Upper lobe of right lung (tissue), 1 donor: ENCODE data around the gene TNNT3. TPM values are rescaled to one million over a fixed set of nuclear protein-coding genes. Genes with fewer than 3 reads are reported as not detected.
"Not testable (repeated sequence)": the region's sequence is repeated elsewhere in the genome, so short reads cannot be mapped to it uniquely, and the experiment has no call there.

ENCODE experiments used
- ATAC-seq: fragments of 200-7000 bp; cut with Tn5 transposase; one replicate; pipeline ENCODE4 v1.9.1; 2020; ENCODE audit warnings: mild to moderate bottlenecking, moderate library complexity
- DNase-seq: peaks from one replicate; pipeline ENCODE4 v3.0.0-alpha.2; 2020
- H3K27ac ChIP-seq: fragments of 200-600 bp; one replicate; pipeline ENCODE4 v1.8.0; 2022
- H3K27me3 ChIP-seq: fragments of 200-600 bp; one replicate; pipeline ENCODE4 v1.8.0; 2022; ENCODE audit warnings: mild to moderate bottlenecking
- H3K36me3 ChIP-seq: fragments of 200-600 bp; one replicate; pipeline ENCODE4 v1.8.0; 2022
- H3K4me1 ChIP-seq: fragments of 200-600 bp; one replicate; pipeline ENCODE4 v1.8.0; 2022
- H3K4me3 ChIP-seq: fragments of 200-600 bp; one replicate; pipeline ENCODE4 v1.8.0; 2022; ENCODE audit warnings: mild to moderate bottlenecking
- H3K9me3 ChIP-seq: fragments of 200-600 bp; one replicate; pipeline ENCODE4 v1.8.0; 2022
- intact Hi-C: fragments of 100-400 bp; cut with DNase I; formaldehyde crosslinking; loops from one replicate; pipeline ENCODE4 v1.11.0; 2022
- total RNA-seq: library from RNA; stranded (reverse); fragmentation: NEBNext Ultra II Directional; extraction: Animal tissue kit (Norgen Biotek cat#: 25700); gene quantifications from one replicate; pipeline ENCODE4 v1.2.1, GENCODE V29; 2021
- TF ChIP-seq, protein P1 (sequence below): fragments of 200-600 bp; IDR thresholded peaks from one replicate; pipeline ENCODE4 v1.8.0; 2022; ENCODE audit warnings: antibody characterized with exemption
- donor health status: DM: no; HTN: yes; CAD: no; lungs with severe emphysema.

The TNNT3 gene
- total RNA-seq, 1 donor from 2014 or later = 0.43 TPM

GRCh38 chr11:1936781-1937615, 17.5 kb downstream of the TNNT3 start:
- no peak overlapping the region for H3K27ac ChIP-seq
- no peak overlapping the region for H3K4me3 ChIP-seq
- TF ChIP-seq, protein P1, sequence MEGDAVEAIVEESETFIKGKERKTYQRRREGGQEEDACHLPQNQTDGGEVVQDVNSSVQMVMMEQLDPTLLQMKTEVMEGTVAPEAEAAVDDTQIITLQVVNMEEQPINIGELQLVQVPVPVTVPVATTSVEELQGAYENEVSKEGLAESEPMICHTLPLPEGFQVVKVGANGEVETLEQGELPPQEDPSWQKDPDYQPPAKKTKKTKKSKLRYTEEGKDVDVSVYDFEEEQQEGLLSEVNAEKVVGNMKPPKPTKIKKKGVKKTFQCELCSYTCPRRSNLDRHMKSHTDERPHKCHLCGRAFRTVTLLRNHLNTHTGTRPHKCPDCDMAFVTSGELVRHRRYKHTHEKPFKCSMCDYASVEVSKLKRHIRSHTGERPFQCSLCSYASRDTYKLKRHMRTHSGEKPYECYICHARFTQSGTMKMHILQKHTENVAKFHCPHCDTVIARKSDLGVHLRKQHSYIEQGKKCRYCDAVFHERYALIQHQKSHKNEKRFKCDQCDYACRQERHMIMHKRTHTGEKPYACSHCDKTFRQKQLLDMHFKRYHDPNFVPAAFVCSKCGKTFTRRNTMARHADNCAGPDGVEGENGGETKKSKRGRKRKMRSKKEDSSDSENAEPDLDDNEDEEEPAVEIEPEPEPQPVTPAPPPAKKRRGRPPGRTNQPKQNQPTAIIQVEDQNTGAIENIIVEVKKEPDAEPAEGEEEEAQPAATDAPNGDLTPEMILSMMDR = no peak
- no peaks in the 10 kb centered on the region for H3K36me3 ChIP-seq
- ATAC-seq (no peak), DNase-seq (peak; percentile 62)
- peaks cover 5% of the 10 kb centered on the region for H3K27me3 ChIP-seq
- no peaks in the 10 kb centered on the region for H3K4me1 ChIP-seq
- H3K9me3 ChIP-seq = no peaks in the 10 kb centered on the region
- intact Hi-C loops = no loop called here

- TF ChIP-seq, protein P1 = no peak
- DNase-seq = peak; percentile 47
- Histone ChIP-seq H3K36me3 (no peaks in the 10 kb centered on the region), H3K4me1 (no peaks in the 10 kb centered on the region), H3K9me3 (no peaks in the 10 kb centered on the region), H3K27me3 (peaks cover 5% of the 10 kb centered on the region), H3K27ac (no peak overlapping the region), H3K4me3 (no peak overlapping the region)
- intact Hi-C loops = no loop called here
- ATAC-seq = no peak
These were observed 18.3 kb downstream of the TNNT3 start for GRCh38 chr11:1937616-1938342.

DNA sequence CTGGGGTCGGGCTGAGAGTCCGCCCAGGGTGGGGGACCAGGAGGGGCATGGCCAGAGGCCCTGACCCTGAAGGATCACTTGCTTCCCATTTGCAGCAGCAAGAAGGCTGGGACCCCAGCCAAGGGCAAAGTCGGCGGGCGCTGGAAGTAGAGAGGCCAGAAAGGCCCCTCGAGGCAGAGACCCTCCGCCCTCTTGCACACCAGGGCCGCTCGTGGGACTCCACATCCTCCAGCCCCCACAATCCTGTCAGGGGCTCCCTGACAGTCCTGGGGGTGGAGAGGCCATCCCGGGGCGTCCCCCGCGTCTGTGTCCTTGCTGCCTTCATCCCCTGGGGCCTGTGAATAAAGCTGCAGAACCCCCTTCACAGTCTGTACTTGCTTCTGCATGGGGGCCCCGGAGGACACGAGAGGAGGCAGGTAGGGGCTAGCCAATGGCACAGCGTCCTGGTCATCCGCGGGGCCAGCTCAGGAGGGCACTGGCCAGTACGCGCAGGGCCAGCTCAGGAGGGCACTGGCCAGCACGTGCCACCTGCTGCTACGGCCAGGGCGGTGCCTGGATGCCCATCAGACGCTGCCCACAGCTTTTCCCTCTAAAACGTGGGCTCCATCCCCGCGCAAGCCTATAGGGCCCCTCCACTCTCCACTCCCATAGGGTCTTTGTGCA, 19.0 kb downstream of the TNNT3 start:
- TF ChIP-seq, protein P1 = no peak
- Histone ChIP-seq H3K9me3 (no peaks in the 10 kb centered on the region), H3K27me3 (peaks cover 5% of the 10 kb centered on the region), H3K4me3 (no peak overlapping the region), H3K27ac (no peak overlapping the region), H3K4me1 (no peaks in the 10 kb centered on the region), H3K36me3 (no peaks in the 10 kb centered on the region)
- intact Hi-C loops = no loop called here
- DNase-seq (peak; percentile 62), ATAC-seq (no peak)

- H3K4me3 ChIP-seq = no peak overlapping the region
- no peak for ATAC-seq
- no peaks in the 10 kb centered on the region for H3K9me3 ChIP-seq
- H3K4me1 ChIP-seq = no peaks in the 10 kb centered on the region
- H3K27ac ChIP-seq = no peak overlapping the region
- TF ChIP-seq, protein P1 = no peak
- peak; percentile 42 for DNase-seq
- H3K36me3 ChIP-seq = no peaks in the 10 kb centered on the region
- intact Hi-C loops = no loop called here
- H3K27me3 ChIP-seq = peaks cover 5% of the 10 kb centered on the region
These were observed 19.6 kb downstream of the TNNT3 start for GRCh38 chr11:1939006-1939625.

- H3K27me3 ChIP-seq, H3K27ac ChIP-seq, DNase-seq, H3K9me3 ChIP-seq, H3K36me3 ChIP-seq, H3K4me3 ChIP-seq, H3K4me1 ChIP-seq: not testable (repeated sequence)
- peak; percentile 60 for ATAC-seq
- intact Hi-C loops = loop anchor here (5.0 kb wide), 1 partner anchor 42 kb away; no protein-coding TSS in a partner anchor
These were observed 20.3 kb downstream of the TNNT3 start for GRCh38 chr11:1939788-1940187.
